ENCODE results near the gene PARD3B. TPM values are rescaled to one million over a fixed set of nuclear protein-coding genes. Genes with fewer than 3 reads are reported as not detected.

The PARD3B gene
- total and polyA plus RNA-seq, 2 experiments from 2014 or later, result 3.5 to 4.4 TPM

- H3K9me3 Mint-ChIP-seq, result no peaks in the 10 kb centered on the region
- Histone ChIP-seq H4K20me1 (replicated peaks; ENCODE audit: insufficient read depth) (no peaks in the 10 kb centered on the region), H3K27me3 (ENCODE audit: insufficient read depth) (no peaks in the 10 kb centered on the region)
Measured at GRCh38 chr2:205543262-205543843, 998.1 kb downstream of the PARD3B start.

More at GRCh38 chr2:205543262-205543843, 998.1 kb downstream of the PARD3B start:
- Histone ChIP-seq H3K4me2 (no peak overlapping the region), H3K79me2 (replicated peaks; ENCODE audit: insufficient read depth) (no peaks in the 10 kb centered on the region), H3K9me2 (ENCODE audit: insufficient read depth) (no peaks in the 10 kb centered on the region), H3K27ac (ENCODE audit: low read depth) (no peak overlapping the region), H3K4me3 (no peak overlapping the region), H3F3A (replicated peaks; ENCODE audit: low read depth) (no peaks in the 10 kb centered on the region), H3K4me1 (ENCODE audit: insufficient read depth) (peaks cover 7% of the 10 kb centered on the region; the same call in 1 of the 2 replicates), H2AFZ (no peak overlapping the region), H3K36me3 (ENCODE audit: insufficient read depth) (no peaks in the 10 kb centered on the region)
- Mint-ChIP-seq H3K27ac (no peak overlapping the region), H3K27me3 (ENCODE audit: insufficient read depth, low read depth, poor library complexity) (peaks cover 2% of the 10 kb centered on the region), H3K4me3 (no peak overlapping the region), H3K36me3 (ENCODE audit: low read depth) (no peaks in the 10 kb centered on the region), H3K4me1 (peaks cover 7% of the 10 kb centered on the region; the same call in 2 of the 3 replicates)
- ATAC-seq (no peak), DNase-seq (ENCODE audit: low spot score) (no peak)
- TF ChIP-seq NANOG (IDR thresholded peaks at IDR 0.05; ENCODE audit: borderline replicate concordance) (no peak), EZH2phosphoT487 (IDR thresholded peaks at IDR 0.05; ENCODE audit: unreplicated experiment) (no peak), JUNB (IDR thresholded peaks at IDR 0.05; ENCODE audit: unreplicated experiment) (no peak), ETS1 (IDR thresholded peaks at IDR 0.05) (no peak), POLR2AphosphoS5 (IDR thresholded peaks at IDR 0.05; ENCODE audit: low read depth) (no peak), ZNF462 (CRISPR knock-in tag; IDR thresholded peaks at IDR 0.05) (no peak), REST (IDR thresholded peaks at IDR 0.05; ENCODE audit: unreplicated experiment) (no peak), ZNF331 (CRISPR knock-in tag; IDR thresholded peaks at IDR 0.05; ENCODE audit: low read depth) (no peak), STAT1 (IDR thresholded peaks at IDR 0.05; ENCODE audit: unreplicated experiment) (no peak), ZNF114 (CRISPR knock-in tag; IDR thresholded peaks at IDR 0.05) (no peak), CTCF (conservative IDR thresholded peaks at IDR 0.05; ENCODE audit: low read depth in 2 of 2) (no peak), CREB1 (CRISPR knock-in tag; IDR thresholded peaks at IDR 0.05; ENCODE audit: low read depth) (no peak), EZH2 (IDR thresholded peaks at IDR 0.05; ENCODE audit: low read depth, unreplicated experiment) (no peak)
